Measurements from ENCODE around the gene BCL2L2. TPM values are rescaled to one million over a fixed set of nuclear protein-coding genes. Genes with fewer than 3 reads are reported as not detected.
A peak's percentile ranks its signal among the peaks of the same experiment; 100 is the strongest.

BCL2L2 gene
- total and polyA plus RNA-seq, 11 donors = 16.6 to 52.9 (median 36.7) TPM

GRCh38 chr14:23359167-23359626 is 52.6 kb downstream of the BCL2L2 start:
- WGBS, 4 donors = 70 to 82% (median 79%) methylated on average over 7 to 11 of the region's 11 CpGs
- no peak for DNase-seq

GRCh38 chr14:23359722-23360447 is 53.3 kb downstream of the BCL2L2 start:
- peaks cover 0 to 26% (median 0%) of the 10 kb centered on the region in 12 donors for H3K4me1 ChIP-seq
- WGBS, 4 donors = 89 to 92% (median 90%) methylated on average over 20 to 22 of the region's 22 CpGs
- H3K4me3 ChIP-seq = no peak overlapping the region
- H3K9me3 ChIP-seq = no peaks in the 10 kb centered on the region
- DNase-seq (no peak), ATAC-seq (no peak)
- peaks cover 0 to 8% (median 0%) of the 10 kb centered on the region in 9 donors for H3K36me3 ChIP-seq
- intact Hi-C loops (cut with DNase I) = loop anchor here in 1 of 10 donors (5.0 kb wide), 1 partner anchor 33 kb away; no protein-coding TSS in a partner anchor
- TF ChIP-seq POLR2A (IDR thresholded peaks at IDR 0.05) (no peak), CTCF (IDR thresholded peaks at IDR 0.05) (no peak)
- H3K27me3 ChIP-seq = peaks cover 0 to 19% (median 0%) of the 10 kb centered on the region in 9 donors
- H3K27ac ChIP-seq = peak overlapping the region in 1 of 12 donors; percentile 43

More at GRCh38 chr14:23359167-23359626, 52.6 kb downstream of the BCL2L2 start:
- Histone ChIP-seq H3K27ac (no peak overlapping the region), H3K4me1 (peaks cover 0 to 26% (median 0%) of the 10 kb centered on the region in 12 donors), H3K9me3 (no peaks in the 10 kb centered on the region), H3K36me3 (peaks cover 0 to 8% (median 0%) of the 10 kb centered on the region in 9 donors), H3K27me3 (peaks cover 0 to 12% (median 0%) of the 10 kb centered on the region in 9 donors), H3K4me3 (no peak overlapping the region)
- intact Hi-C loops (cut with DNase I) = no loop called here
- no peak for ATAC-seq
- TF ChIP-seq POLR2A (IDR thresholded peaks at IDR 0.05) = no peak
- no peak for TF ChIP-seq CTCF (IDR thresholded peaks at IDR 0.05)

- Histone ChIP-seq H3K4me1 (peaks cover 0 to 26% (median under 1%) of the 10 kb centered on the region in 12 donors), H3K9me3 (no peaks in the 10 kb centered on the region), H3K27me3 (peaks cover 0 to 25% (median 0%) of the 10 kb centered on the region in 9 donors), H3K27ac (peak overlapping the region in 1 of 12 donors; percentile 43), H3K36me3 (peaks cover 0 to 8% (median 0%) of the 10 kb centered on the region in 9 donors), H3K4me3 (no peak overlapping the region)
- peak in 3 of 12 donors; percentile 8 to 17 (median 17) for TF ChIP-seq CTCF (IDR thresholded peaks at IDR 0.05)
- TF ChIP-seq POLR2A (IDR thresholded peaks at IDR 0.05) = no peak
- 62 to 89% (median 67%) methylated on average over 3 to 11 of the region's 11 CpGs for WGBS, 4 donors
- ATAC-seq (peak in 1 of 4 donors; percentile 30), DNase-seq (peak in 1 of 5 donors; percentile 49)
- intact Hi-C loops (cut with DNase I) = loop anchor here in 1 of 10 donors (5.0 kb wide), 1 partner anchor 33 kb away; no protein-coding TSS in a partner anchor
Measured at GRCh38 chr14:23360496-23360895, 53.9 kb downstream of the BCL2L2 start.

GRCh38 chr14:23361320-23361719 is 54.7 kb downstream of the BCL2L2 start:
- H3K4me1 ChIP-seq = peaks cover 0 to 32% (median 6%) of the 10 kb centered on the region in 12 donors
- ATAC-seq (no peak), DNase-seq (no peak)
- no peaks in the 10 kb centered on the region for H3K9me3 ChIP-seq
- H3K27me3 ChIP-seq = peaks cover 0 to 31% (median 0%) of the 10 kb centered on the region in 9 donors
- peak overlapping the region in 1 of 12 donors; percentile 1 for H3K27ac ChIP-seq
- TF ChIP-seq POLR2A (IDR thresholded peaks at IDR 0.05) = no peak
- TF ChIP-seq CTCF (IDR thresholded peaks at IDR 0.05) = no peak
- H3K4me3 ChIP-seq = no peak overlapping the region
- H3K36me3 ChIP-seq = peaks cover 0 to 8% (median 0%) of the 10 kb centered on the region in 9 donors
- intact Hi-C loops (cut with DNase I) = loop anchor here in 1 of 10 donors (5.0 kb wide), 1 partner anchor 34 kb away; no protein-coding TSS in a partner anchor
